T47D (cell line): ENCODE results near the gene GRID2.
"Not testable (repeated sequence)": the region's sequence is repeated elsewhere in the genome, so short reads cannot be mapped to it uniquely, and the experiment has no call there.

ENCODE experiments used
- DNase-seq, 2 experiments: peaks; one replicate each; pipeline versions ENCODE4 v3.0.0 to v3.0.0-alpha.2; 2011 to 2012; ENCODE audit warnings: low read depth in 1 of 2, low spot score in 1 of 2
- JUND ChIP-seq: IDR thresholded peaks from 2 replicates; pipeline ENCODE4 v1.6.1; 2012; ENCODE audit warnings: low read depth
- in situ Hi-C: cut with HindIII; loops from 2 replicates; pipeline ENCODE4 v1.10.0; 2016; ENCODE audit warnings: low sequenced_read_pairs, low pct_unique_long_range_greater_than_20kb

The GRID2 gene

GRCh38 chr4:93342738-93343137 is 1039.0 kb downstream of the GRID2 start:
- TF ChIP-seq JUND, result no peak
- DNase-seq, result no peak
- in situ Hi-C loops, result no loop called here

GRCh38 chr4:93346840-93347239 is 1043.1 kb downstream of the GRID2 start:
- DNase-seq, result no peak
- in situ Hi-C loops, result no loop called here
- TF ChIP-seq JUND, result no peak

GRCh38 chr4:93348896-93349295 is 1045.1 kb downstream of the GRID2 start:
- no peak for DNase-seq
- TF ChIP-seq JUND, result no peak
- in situ Hi-C loops, result no loop called here

- TF ChIP-seq JUND, result no peak
- DNase-seq, result no peak
- in situ Hi-C loops, result no loop called here
These were observed 1048.1 kb downstream of the GRID2 start for GRCh38 chr4:93351846-93352245.

DNA sequence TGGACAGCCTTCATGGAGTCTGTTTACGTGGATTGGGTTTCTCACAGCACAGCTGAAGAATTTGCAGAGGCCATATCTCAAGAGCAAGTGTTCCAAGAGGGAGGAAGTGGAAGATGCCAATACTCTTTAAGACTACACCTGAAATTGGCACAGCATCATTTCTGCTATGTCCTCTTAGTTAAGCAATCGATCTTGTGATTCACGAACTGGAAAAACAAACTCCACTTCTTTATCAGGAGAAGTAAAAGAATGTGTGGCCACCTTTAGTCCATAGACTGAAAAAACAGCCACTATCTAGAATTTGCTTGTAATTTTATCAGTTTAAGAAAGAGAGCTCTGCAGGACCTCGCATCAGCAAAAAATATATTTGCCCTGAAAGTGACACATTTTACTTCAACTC is 1051.6 kb downstream of the GRID2 start:
- in situ Hi-C loops, result no loop called here
- DNase-seq, result no peak
- no peak for TF ChIP-seq JUND

DNA sequence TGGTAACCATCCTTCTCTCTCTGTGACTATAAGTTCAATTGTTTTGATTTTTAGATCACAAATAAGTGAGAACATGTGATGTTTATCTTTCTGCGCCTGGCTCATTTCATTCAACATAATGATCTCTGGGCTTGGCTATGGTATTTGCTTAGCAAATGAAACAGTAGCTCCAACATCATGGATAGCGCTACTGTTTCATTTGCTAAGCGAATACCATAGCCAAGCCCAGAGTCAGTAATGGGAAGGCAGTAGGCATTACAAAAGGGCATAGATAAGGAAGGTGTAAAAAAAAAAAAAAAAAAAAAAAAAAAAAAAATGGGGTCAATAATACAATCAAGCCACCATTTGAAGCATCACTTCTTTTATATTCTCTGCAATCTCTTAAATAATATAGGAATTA is 1055.8 kb downstream of the GRID2 start:
- in situ Hi-C loops, result no loop called here
- no peak for DNase-seq
- no peak for TF ChIP-seq JUND

DNA sequence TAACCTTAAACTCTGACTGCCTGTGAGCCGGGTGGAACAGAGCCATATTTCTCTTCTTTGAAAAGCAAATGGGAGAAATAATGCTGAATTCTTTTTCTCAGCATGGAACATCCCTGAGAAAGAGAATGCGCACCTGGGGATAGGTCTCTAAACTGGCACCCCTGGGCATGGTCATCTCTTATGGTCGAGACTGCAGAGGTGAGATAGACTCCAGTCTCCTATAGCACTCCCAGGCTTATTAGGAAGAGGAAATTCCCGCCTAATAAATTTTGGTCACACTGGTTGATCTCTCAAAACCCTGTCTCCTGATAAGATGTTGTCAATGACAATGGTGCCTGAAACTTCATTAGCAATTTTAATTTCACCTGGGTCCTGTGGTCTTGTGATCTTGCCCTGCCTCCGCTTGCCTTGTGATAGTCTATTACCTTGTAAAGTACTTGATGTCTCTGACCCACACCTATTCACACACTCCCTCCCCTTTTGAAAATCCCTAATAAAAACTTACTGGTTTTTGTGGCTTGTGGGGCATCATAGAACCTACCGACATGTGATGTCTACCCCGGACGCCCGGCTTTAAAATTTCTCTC is 1062.5 kb downstream of the GRID2 start:
- in situ Hi-C loops, DNase-seq: not testable (repeated sequence)

DNA sequence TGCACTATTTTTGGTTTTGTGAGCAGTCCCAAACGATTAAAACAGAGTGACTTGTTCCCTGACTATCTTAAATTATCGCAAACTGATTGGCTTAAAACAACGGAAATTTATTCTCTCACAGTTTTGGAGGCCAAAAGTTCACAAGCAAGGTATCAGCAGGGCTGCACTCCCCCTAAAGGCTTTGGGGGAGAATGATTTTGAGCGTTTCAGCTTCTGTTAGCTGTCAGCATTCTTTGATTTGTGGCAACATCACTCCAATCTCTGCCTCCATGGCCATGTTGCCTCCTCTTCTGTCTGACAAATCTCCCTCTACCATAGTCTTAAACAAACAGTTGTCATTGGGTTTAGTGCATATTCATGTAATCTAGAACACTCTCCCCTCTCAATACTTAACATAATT is 1065.2 kb downstream of the GRID2 start:
- DNase-seq, result no peak
- TF ChIP-seq JUND, result no peak
- in situ Hi-C loops, result no loop called here

GRCh38 chr4:93370256-93370655 is 1066.5 kb downstream of the GRID2 start:
- no peak for DNase-seq
- in situ Hi-C loops, result no loop called here

GRCh38 chr4:93373893-93374860 is 1070.4 kb downstream of the GRID2 start:
- TF ChIP-seq JUND, result no peak
- in situ Hi-C loops, result no loop called here
- no peak for DNase-seq

More at GRCh38 chr4:93370256-93370655, 1066.5 kb downstream of the GRID2 start:
- TF ChIP-seq JUND, result no peak

- DNase-seq, result no peak
- in situ Hi-C loops, result no loop called here
- TF ChIP-seq JUND, result no peak
These were observed 1080.5 kb downstream of the GRID2 start for GRCh38 chr4:93384241-93384640.

DNA sequence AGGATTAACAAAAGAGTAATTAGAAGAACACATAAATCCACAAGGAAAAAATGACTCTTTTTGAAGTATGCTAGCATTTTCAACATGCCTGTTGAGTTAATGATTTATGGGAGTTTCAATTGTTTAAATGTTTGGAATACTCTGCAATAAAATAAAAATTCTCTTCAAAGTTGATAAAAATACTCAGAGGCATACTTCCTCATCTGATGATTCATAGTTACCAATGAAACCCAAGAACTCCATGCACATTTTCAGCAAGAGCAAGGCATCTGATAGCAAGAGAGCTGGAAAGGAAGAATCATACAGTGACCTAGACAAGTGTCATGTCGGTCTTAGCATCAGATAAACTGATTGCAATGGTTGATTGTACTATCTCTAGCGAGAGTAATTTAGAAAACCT is 1081.1 kb downstream of the GRID2 start:
- no peak for TF ChIP-seq JUND
- no peak for DNase-seq
- in situ Hi-C loops, result no loop called here

DNA sequence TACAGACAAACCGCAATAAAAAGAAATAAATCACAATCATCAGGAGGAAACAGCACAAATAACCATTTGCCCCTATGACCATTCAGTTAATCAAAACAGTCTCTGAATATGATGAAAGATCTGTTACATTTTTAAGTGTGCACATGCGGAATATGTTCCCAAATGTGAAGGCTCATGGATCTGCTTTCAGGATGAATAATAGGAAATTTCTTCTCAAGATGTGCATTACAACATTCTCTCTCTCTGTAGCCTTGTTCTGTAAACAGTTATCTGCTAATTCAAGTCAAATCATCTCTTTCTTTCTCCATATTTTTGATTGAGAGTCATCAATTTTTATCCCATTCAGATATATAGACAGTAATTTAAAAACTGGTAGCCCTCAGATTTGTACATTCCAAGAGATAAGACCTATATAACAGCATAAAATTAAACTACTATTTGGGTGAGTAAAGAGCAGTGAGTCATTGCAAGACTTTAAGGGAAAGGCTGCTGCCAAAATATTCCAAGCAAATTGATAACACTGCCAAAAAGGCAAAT is 1090.8 kb downstream of the GRID2 start:
- in situ Hi-C loops, result no loop called here
- no peak for DNase-seq
- TF ChIP-seq JUND, result no peak

DNA sequence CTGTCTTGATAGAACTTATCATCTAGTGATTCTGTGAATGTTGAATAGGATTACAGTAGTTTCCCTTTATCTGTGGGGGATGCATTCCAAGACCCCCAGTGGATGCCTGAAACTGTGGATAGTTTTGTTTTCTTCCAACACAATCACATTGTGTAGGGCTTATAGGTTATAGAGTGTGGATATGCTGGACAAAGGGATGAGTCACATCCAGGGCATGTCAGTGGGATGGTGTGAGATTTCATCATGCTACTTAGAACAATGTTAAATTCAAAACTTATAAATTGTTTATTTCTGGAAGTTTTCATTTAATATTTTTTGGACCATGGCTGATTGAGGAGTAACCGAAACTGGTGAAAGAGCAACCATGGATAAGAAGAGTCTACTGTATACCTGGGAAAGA is 1092.5 kb downstream of the GRID2 start:
- DNase-seq, result no peak
- in situ Hi-C loops, result no loop called here
- TF ChIP-seq JUND, result no peak
